Peyer's patch (tissue), 4 donors: ENCODE measurements around the gene DNAJB11.

Experiments
- CTCF ChIP-seq, 6 experiments: fragments of 450-650 bp in 4 of 6; fragments of 200-600 bp in 2 of 6; sonication (generic) in 1 of 6; IDR thresholded peaks; one replicate each; pipeline ENCODE4 v1.5.1; 2017 to 2019; ENCODE audit warnings: antibody characterized with exemption in 6 of 6, mild to moderate bottlenecking in 3 of 6, moderate library complexity in 1 of 6
- POLR2A ChIP-seq, 2 donors: fragments of 450-650 bp; IDR thresholded peaks; one replicate each; pipeline ENCODE4 v1.5.1; 2017; ENCODE audit warnings: antibody characterized with exemption in 2 of 2, mild to moderate bottlenecking in 2 of 2, moderate library complexity in 2 of 2

GRCh38 chr3:186626254-186626847 lies 55.8 kb downstream of the DNAJB11 start:
- no peak for TF ChIP-seq POLR2A (IDR thresholded peaks at IDR 0.05)
- no peak for TF ChIP-seq CTCF (IDR thresholded peaks at IDR 0.05)
